Measurements from ENCODE around the gene MSI2.

The MSI2 gene

DNA sequence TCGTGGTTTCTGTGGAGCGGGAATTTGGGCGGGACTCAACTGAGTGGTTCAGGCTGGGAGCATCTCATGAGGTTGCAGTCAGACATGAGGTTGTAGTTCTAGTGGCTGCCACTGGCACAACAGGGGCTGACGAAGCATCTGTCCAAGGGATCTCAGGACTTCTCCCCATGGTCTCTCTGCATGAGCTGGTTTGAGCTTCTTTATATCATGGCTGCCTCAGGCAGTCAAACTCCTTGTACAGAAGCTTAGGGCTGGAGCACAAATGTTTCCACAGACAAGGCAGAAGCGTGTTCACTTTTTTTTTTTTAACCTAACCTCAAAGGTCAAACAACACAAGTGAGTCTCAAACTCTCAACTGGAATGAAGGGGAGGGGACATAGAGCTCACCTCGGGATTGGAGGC is 243.3 kb downstream of the MSI2 start:
- ATAC-seq, result peak; percentile 59
- TF ChIP-seq, protein P1, sequence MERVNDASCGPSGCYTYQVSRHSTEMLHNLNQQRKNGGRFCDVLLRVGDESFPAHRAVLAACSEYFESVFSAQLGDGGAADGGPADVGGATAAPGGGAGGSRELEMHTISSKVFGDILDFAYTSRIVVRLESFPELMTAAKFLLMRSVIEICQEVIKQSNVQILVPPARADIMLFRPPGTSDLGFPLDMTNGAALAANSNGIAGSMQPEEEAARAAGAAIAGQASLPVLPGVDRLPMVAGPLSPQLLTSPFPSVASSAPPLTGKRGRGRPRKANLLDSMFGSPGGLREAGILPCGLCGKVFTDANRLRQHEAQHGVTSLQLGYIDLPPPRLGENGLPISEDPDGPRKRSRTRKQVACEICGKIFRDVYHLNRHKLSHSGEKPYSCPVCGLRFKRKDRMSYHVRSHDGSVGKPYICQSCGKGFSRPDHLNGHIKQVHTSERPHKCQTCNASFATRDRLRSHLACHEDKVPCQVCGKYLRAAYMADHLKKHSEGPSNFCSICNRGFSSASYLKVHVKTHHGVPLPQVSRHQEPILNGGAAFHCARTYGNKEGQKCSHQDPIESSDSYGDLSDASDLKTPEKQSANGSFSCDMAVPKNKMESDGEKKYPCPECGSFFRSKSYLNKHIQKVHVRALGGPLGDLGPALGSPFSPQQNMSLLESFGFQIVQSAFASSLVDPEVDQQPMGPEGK (CRISPR knock-in tag; IDR thresholded peaks at IDR 0.05; ENCODE audit: borderline replicate concordance), result no peak

DNA sequence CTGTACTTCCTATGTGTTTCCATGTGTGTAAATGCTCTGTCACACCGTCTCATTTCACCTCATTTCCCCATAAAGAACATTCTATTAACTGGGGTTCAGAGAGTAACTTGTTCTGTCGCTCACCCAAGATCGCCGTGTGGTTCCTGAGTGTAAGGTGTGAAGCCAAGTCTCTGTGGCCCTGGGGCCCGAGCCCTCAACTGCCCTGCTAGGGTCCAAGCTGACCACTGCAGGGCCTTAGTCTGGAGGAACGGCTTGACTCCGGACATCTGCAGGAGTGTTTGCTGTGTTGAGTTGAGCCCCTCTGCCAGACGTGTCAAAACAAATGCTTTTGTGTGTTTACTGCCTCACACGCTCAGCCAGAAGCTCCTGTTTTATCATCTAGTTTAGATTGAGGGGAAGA is 244.7 kb downstream of the MSI2 start:
- no peak for ATAC-seq
- no peak for TF ChIP-seq ZNF8 (CRISPR knock-in tag; IDR thresholded peaks at IDR 0.05)
- no peak for TF ChIP-seq ZNF565 (CRISPR knock-in tag; conservative IDR thresholded peaks at IDR 0.05; ENCODE audit: low read depth)
- TF ChIP-seq ARNTL (CRISPR knock-in tag; IDR thresholded peaks at IDR 0.05; ENCODE audit: borderline replicate concordance, low read depth), result no peak
- TF ChIP-seq RARB (CRISPR knock-in tag; IDR thresholded peaks at IDR 0.05), result no peak
- no peak for TF ChIP-seq ZFP3 (CRISPR knock-in tag; IDR thresholded peaks at IDR 0.05)
- TF ChIP-seq, protein P2, sequence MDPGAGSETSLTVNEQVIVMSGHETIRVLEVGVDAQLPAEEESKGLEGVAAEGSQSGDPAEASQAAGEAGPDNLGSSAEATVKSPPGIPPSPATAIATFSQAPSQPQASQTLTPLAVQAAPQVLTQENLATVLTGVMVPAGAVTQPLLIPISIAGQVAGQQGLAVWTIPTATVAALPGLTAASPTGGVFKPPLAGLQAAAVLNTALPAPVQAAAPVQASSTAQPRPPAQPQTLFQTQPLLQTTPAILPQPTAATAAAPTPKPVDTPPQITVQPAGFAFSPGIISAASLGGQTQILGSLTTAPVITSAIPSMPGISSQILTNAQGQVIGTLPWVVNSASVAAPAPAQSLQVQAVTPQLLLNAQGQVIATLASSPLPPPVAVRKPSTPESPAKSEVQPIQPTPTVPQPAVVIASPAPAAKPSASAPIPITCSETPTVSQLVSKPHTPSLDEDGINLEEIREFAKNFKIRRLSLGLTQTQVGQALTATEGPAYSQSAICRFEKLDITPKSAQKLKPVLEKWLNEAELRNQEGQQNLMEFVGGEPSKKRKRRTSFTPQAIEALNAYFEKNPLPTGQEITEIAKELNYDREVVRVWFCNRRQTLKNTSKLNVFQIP (CRISPR knock-in tag; IDR thresholded peaks at IDR 0.05; ENCODE audit: borderline replicate concordance, low read depth), result no peak
- no peak for TF ChIP-seq TCF4 (CRISPR knock-in tag; IDR thresholded peaks at IDR 0.05; ENCODE audit: borderline replicate concordance)
- TF ChIP-seq OSR1 (CRISPR knock-in tag; IDR thresholded peaks at IDR 0.05), result no peak

DNA sequence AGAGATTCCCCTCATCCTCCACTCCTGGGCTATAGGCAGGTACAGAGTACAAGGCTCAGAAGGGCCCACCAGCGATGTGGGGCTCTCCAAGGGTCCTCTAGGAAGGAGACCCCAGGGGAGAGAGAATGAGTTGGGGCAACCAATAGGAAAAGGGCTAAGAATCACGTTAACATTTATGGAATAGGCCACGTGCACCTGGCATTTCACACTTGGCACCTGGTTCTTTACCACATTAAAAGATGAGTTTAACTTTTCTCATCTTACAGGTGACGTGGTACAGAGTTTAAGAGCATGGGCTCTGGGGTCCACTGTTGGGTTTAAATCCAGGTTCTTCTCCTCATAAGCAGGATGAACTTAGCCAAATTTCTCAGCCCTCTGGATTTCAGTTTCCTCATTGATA is 245.7 kb downstream of the MSI2 start:
- TF ChIP-seq ZNF70 (CRISPR knock-in tag; IDR thresholded peaks at IDR 0.05) (no peak), RARB (CRISPR knock-in tag; IDR thresholded peaks at IDR 0.05) (no peak), ARNTL (CRISPR knock-in tag; IDR thresholded peaks at IDR 0.05; ENCODE audit: borderline replicate concordance, low read depth) (no peak), BACH2 (CRISPR knock-in tag; IDR thresholded peaks at IDR 0.05; ENCODE audit: borderline replicate concordance) (no peak)
- TF ChIP-seq, protein P1 (CRISPR knock-in tag; IDR thresholded peaks at IDR 0.05; ENCODE audit: borderline replicate concordance), result no peak
- TF ChIP-seq, protein P3, sequence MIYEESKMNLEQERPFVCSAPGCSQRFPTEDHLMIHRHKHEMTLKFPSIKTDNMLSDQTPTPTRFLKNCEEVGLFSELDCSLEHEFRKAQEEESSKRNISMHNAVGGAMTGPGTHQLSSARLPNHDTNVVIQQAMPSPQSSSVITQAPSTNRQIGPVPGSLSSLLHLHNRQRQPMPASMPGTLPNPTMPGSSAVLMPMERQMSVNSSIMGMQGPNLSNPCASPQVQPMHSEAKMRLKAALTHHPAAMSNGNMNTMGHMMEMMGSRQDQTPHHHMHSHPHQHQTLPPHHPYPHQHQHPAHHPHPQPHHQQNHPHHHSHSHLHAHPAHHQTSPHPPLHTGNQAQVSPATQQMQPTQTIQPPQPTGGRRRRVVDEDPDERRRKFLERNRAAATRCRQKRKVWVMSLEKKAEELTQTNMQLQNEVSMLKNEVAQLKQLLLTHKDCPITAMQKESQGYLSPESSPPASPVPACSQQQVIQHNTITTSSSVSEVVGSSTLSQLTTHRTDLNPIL (CRISPR knock-in tag; IDR thresholded peaks at IDR 0.05; ENCODE audit: low read depth), result no peak
- TF ChIP-seq, protein P2 (CRISPR knock-in tag; IDR thresholded peaks at IDR 0.05; ENCODE audit: borderline replicate concordance, low read depth), result no peak
- ATAC-seq, result no peak

DNA sequence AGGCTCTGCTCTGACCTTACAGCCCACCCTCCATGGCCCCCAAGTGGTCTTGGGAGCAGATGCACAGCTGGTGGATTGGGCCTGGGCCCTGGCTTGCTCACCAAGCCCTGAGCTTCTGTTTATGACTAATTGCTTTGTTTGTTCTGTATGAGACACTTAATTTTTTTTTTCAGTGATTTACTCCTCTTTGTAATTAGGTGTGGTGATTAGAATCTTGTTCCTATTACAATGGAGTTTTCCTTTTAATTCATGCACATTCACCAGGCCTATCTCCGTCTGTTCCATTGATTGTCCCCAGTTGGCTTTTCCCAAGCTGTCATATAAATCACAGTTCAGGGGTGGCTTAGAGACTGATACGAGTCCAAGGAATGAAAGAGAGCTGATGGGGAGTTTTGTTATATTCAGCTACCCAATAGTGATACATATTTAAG is 246.5 kb downstream of the MSI2 start:
- TF ChIP-seq ZNF70 (CRISPR knock-in tag; IDR thresholded peaks at IDR 0.05) (no peak), TOX (CRISPR knock-in tag; IDR thresholded peaks at IDR 0.05; ENCODE audit: borderline replicate concordance) (no peak), ZNF8 (CRISPR knock-in tag; IDR thresholded peaks at IDR 0.05) (no peak), ESRRG (CRISPR knock-in tag; IDR thresholded peaks at IDR 0.05) (no peak), SNAI2 (CRISPR knock-in tag; IDR thresholded peaks at IDR 0.05) (no peak), PPARA (CRISPR knock-in tag; IDR thresholded peaks at IDR 0.05; ENCODE audit: borderline replicate concordance) (no peak), GLIS3 (CRISPR knock-in tag; IDR thresholded peaks at IDR 0.05) (no peak), RARB (CRISPR knock-in tag; IDR thresholded peaks at IDR 0.05) (no peak), CSDC2 (CRISPR knock-in tag; IDR thresholded peaks at IDR 0.05) (no peak), OSR1 (CRISPR knock-in tag; IDR thresholded peaks at IDR 0.05) (no peak), TCF4 (CRISPR knock-in tag; IDR thresholded peaks at IDR 0.05; ENCODE audit: borderline replicate concordance) (no peak), ZC3H10 (CRISPR knock-in tag; IDR thresholded peaks at IDR 0.05) (no peak), BACH2 (CRISPR knock-in tag; IDR thresholded peaks at IDR 0.05; ENCODE audit: borderline replicate concordance) (no peak)
- TF ChIP-seq, protein P3 (CRISPR knock-in tag; IDR thresholded peaks at IDR 0.05; ENCODE audit: low read depth), result no peak
- TF ChIP-seq, protein P2 (CRISPR knock-in tag; IDR thresholded peaks at IDR 0.05; ENCODE audit: borderline replicate concordance, low read depth), result no peak
- TF ChIP-seq, protein P4, sequence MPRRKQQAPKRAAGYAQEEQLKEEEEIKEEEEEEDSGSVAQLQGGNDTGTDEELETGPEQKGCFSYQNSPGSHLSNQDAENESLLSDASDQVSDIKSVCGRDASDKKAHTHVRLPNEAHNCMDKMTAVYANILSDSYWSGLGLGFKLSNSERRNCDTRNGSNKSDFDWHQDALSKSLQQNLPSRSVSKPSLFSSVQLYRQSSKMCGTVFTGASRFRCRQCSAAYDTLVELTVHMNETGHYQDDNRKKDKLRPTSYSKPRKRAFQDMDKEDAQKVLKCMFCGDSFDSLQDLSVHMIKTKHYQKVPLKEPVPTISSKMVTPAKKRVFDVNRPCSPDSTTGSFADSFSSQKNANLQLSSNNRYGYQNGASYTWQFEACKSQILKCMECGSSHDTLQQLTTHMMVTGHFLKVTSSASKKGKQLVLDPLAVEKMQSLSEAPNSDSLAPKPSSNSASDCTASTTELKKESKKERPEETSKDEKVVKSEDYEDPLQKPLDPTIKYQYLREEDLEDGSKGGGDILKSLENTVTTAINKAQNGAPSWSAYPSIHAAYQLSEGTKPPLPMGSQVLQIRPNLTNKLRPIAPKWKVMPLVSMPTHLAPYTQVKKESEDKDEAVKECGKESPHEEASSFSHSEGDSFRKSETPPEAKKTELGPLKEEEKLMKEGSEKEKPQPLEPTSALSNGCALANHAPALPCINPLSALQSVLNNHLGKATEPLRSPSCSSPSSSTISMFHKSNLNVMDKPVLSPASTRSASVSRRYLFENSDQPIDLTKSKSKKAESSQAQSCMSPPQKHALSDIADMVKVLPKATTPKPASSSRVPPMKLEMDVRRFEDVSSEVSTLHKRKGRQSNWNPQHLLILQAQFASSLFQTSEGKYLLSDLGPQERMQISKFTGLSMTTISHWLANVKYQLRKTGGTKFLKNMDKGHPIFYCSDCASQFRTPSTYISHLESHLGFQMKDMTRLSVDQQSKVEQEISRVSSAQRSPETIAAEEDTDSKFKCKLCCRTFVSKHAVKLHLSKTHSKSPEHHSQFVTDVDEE (CRISPR knock-in tag; IDR thresholded peaks at IDR 0.05), result no peak
- no peak for ATAC-seq
